ENCODE results near the gene AGTRAP. TPM values are rescaled to one million over a fixed set of nuclear protein-coding genes. Genes with fewer than 3 reads are reported as not detected.

Gene AGTRAP
- total and polyA plus RNA-seq, 2 donors (not counting 3 experiments of a cell fraction or from before 2014, with no cell fraction given): 41.6 to 101 TPM

DNA sequence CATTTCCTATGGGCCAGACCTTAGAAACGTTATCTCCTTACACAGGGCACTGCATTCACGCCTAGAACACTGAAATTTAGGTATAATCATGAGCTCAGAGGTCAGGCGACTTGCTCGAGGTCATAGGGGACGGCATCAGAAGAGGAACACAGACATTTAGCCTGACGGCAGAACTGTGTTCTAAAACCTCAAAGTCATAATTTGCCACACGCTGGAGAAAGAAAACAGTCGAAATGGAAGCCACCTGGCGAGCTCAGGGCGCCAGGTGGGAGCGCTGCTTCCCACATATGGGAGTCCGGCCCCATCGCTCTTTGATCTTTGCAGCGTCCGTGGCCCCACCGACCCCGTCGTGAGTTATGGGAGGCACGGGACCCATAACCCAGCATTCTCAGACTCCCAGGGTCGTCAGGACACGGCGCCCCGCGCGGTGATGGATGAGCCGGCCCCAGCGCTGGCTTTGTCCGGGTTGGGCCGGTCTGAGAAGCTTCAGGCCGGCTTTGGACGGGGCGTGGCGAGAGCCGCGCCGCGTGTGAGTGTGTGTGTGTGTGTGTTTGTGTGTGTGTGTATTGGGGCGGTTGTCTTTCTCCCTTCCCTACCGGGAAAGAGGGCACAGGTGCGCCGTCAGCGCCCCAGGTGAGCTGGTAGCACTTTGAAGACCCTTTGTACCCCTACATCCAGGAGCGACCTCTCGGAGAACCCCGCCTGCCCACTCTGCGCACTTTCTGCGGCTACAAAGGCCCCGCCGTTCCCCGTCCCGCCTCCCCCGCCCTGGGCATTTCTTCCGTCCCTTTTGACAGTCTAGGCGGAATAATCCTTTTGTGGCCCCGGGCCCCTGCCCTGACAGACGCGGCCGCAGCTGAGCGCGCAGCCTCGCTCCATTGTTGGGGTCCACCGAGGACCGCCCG is 45.3 kb upstream of the AGTRAP start:
- Histone ChIP-seq H3K4me2 (ENCODE audit: insufficient read depth, low read length) (no peak overlapping the region), H3K27me3 (ENCODE audit: control insufficient read depth in 2 of 2, insufficient read depth in 2 of 2, low read length in 2 of 2) (peaks cover 27 to 32% of the 10 kb centered on the region in 2 experiments), H3K4me3 (replicated peaks in 1 of 3; ENCODE audit: insufficient read depth in 1 of 3, low read depth in 1 of 3, low read length in 3 of 3) (peak overlapping the region in 1 of 3 experiments; percentile 24), H3K9ac (replicated peaks; ENCODE audit: extremely low read depth, insufficient read depth, low read length) (no peak overlapping the region), H4K20me1 (replicated peaks; ENCODE audit: control insufficient read depth, extremely low read depth, insufficient read depth, low read length) (no peaks in the 10 kb centered on the region), H2AFZ (ENCODE audit: low read depth, low read length) (no peak overlapping the region), H3K36me3 (ENCODE audit: control insufficient read depth in 2 of 2, extremely low read depth in 1 of 2, insufficient read depth in 2 of 2, low read length in 2 of 2) (no peaks in the 10 kb centered on the region), H3K27ac (ENCODE audit: insufficient read depth, low read depth, low read length) (no peak overlapping the region), H3K4me1 (ENCODE audit: control insufficient read depth, extremely low read depth, insufficient read depth, low read length) (peaks cover 19% of the 10 kb centered on the region), H3K79me2 (ENCODE audit: control insufficient read depth, insufficient read depth, low read length) (no peaks in the 10 kb centered on the region), H3K9me3 (replicated peaks; ENCODE audit: control insufficient read depth, insufficient read depth, low read length) (no peaks in the 10 kb centered on the region), H3K9me1 (replicated peaks; ENCODE audit: control insufficient read depth, extremely low read depth, insufficient read depth, low read length) (no peaks in the 10 kb centered on the region)
- POLR2A ChIA-PET: no interaction called here
- no TSS peak for BruUV-seq (replicated peaks)
- CTCF ChIA-PET: interaction anchor here (1.0 to 1.6 kb wide), 5 partner anchors 8 to 45 kb away, joined by 4 to 9 read pairs (median 5); partner anchors contain the start of gene FBXO6
- TF ChIP-seq GATA2 (IDR thresholded peaks at IDR 0.05; ENCODE audit: insufficient read depth, insufficient read length, low read depth, low read length): no peak
- no peak for TF ChIP-seq FOS (IDR thresholded peaks at IDR 0.05; ENCODE audit: borderline replicate concordance, insufficient read depth, low read length)
- TF ChIP-seq EZH2 (IDR thresholded peaks at IDR 0.05; ENCODE audit: borderline replicate concordance, low read depth, low read length, severe bottlenecking): peak; percentile 91
- no peak for TF ChIP-seq MYC (IDR thresholded peaks at IDR 0.05; ENCODE audit: low read depth, low read length)
- TF ChIP-seq, protein P1, sequence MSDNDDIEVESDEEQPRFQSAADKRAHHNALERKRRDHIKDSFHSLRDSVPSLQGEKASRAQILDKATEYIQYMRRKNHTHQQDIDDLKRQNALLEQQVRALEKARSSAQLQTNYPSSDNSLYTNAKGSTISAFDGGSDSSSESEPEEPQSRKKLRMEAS (IDR thresholded peaks at IDR 0.05; ENCODE audit: insufficient read depth, insufficient read length): no peak
- no peak for TF ChIP-seq CTCF (IDR thresholded peaks at IDR 0.05; ENCODE audit: extremely low read depth in 1 of 2, insufficient read depth in 1 of 2, low read depth in 1 of 2, low read length in 2 of 2)
- no peak for TF ChIP-seq JUN (IDR thresholded peaks at IDR 0.05; ENCODE audit: borderline replicate concordance, insufficient read depth, insufficient read length, low read depth)
- dilution Hi-C loops (cut with MboI; ENCODE audit: extremely low pct_ligation_motif_present, low sequenced_read_pairs): no loop called here
- DNase-seq (ENCODE audit: low read depth, low spot score) (no peak), FAIRE-seq (no peak)
- intact Hi-C loops (cut with micrococcal nuclease): no loop called here
